ENCODE data around the gene ANAPC2.

DNA sequence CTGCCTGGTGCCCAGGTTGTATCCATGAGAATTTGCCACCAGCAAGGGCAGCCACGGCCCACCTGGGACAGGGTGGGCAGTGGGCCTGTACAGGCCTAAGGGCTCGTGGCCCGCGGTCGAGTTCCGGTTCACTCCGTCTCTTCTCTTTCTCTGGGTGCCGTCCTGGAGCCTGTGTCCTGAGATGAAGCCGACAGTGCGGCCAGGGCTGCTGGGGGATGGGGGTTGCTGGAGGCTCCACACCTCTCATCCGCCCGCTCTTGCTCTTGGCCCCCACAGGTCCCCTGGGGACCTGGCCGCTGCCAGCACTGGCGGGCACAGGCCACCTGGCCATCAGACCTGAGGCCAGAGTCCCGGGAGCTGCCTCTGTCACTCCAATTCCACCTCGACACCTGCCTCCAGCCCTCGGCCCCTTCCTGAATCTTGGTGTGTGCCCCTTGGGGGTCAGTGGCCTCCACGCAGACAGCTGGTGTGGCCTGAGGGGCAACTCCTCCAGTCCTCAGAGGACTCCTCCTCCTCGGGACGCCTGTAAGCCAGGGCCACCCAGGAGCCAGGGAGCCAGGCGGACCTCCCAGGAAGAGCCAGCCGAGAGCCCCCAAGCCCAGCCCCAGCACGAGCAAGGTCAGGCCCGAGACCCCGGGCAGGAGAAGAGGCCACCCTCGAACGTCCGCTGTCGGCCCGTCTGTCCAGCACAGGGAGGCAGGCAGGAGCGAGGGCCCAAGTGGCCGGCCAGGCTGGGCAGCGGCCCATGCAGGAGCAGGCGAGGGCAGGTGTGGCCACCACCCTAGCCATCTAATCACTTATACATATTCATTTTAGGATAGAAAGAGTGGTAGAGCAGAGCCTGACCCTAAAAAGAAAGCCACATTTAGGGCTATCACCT, 23.8 kb downstream of the ANAPC2 start:
- TF ChIP-seq, protein P1, sequence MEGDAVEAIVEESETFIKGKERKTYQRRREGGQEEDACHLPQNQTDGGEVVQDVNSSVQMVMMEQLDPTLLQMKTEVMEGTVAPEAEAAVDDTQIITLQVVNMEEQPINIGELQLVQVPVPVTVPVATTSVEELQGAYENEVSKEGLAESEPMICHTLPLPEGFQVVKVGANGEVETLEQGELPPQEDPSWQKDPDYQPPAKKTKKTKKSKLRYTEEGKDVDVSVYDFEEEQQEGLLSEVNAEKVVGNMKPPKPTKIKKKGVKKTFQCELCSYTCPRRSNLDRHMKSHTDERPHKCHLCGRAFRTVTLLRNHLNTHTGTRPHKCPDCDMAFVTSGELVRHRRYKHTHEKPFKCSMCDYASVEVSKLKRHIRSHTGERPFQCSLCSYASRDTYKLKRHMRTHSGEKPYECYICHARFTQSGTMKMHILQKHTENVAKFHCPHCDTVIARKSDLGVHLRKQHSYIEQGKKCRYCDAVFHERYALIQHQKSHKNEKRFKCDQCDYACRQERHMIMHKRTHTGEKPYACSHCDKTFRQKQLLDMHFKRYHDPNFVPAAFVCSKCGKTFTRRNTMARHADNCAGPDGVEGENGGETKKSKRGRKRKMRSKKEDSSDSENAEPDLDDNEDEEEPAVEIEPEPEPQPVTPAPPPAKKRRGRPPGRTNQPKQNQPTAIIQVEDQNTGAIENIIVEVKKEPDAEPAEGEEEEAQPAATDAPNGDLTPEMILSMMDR (IDR thresholded peaks at IDR 0.05): no peak
- TF ChIP-seq SREBF2 (IDR thresholded peaks at IDR 0.05): no peak
- TF ChIP-seq, protein P2, sequence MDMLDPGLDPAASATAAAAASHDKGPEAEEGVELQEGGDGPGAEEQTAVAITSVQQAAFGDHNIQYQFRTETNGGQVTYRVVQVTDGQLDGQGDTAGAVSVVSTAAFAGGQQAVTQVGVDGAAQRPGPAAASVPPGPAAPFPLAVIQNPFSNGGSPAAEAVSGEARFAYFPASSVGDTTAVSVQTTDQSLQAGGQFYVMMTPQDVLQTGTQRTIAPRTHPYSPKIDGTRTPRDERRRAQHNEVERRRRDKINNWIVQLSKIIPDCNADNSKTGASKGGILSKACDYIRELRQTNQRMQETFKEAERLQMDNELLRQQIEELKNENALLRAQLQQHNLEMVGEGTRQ (IDR thresholded peaks at IDR 0.05): no peak
- TF ChIP-seq, protein P3, sequence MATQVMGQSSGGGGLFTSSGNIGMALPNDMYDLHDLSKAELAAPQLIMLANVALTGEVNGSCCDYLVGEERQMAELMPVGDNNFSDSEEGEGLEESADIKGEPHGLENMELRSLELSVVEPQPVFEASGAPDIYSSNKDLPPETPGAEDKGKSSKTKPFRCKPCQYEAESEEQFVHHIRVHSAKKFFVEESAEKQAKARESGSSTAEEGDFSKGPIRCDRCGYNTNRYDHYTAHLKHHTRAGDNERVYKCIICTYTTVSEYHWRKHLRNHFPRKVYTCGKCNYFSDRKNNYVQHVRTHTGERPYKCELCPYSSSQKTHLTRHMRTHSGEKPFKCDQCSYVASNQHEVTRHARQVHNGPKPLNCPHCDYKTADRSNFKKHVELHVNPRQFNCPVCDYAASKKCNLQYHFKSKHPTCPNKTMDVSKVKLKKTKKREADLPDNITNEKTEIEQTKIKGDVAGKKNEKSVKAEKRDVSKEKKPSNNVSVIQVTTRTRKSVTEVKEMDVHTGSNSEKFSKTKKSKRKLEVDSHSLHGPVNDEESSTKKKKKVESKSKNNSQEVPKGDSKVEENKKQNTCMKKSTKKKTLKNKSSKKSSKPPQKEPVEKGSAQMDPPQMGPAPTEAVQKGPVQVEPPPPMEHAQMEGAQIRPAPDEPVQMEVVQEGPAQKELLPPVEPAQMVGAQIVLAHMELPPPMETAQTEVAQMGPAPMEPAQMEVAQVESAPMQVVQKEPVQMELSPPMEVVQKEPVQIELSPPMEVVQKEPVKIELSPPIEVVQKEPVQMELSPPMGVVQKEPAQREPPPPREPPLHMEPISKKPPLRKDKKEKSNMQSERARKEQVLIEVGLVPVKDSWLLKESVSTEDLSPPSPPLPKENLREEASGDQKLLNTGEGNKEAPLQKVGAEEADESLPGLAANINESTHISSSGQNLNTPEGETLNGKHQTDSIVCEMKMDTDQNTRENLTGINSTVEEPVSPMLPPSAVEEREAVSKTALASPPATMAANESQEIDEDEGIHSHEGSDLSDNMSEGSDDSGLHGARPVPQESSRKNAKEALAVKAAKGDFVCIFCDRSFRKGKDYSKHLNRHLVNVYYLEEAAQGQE (IDR thresholded peaks at IDR 0.05): no peak
- no peak for TF ChIP-seq JUN (IDR thresholded peaks at IDR 0.05)
- TF ChIP-seq, protein P4, sequence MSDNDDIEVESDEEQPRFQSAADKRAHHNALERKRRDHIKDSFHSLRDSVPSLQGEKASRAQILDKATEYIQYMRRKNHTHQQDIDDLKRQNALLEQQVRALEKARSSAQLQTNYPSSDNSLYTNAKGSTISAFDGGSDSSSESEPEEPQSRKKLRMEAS (IDR thresholded peaks at IDR 0.05): no peak
- TF ChIP-seq BHLHE40 (IDR thresholded peaks at IDR 0.05; ENCODE audit: low read depth, low read length): no peak
- TF ChIP-seq HDAC2 (IDR thresholded peaks at IDR 0.05): no peak
- TF ChIP-seq POLR2AphosphoS2 (conservative IDR thresholded peaks at IDR 0.05; ENCODE audit: low read length): no peak
- TF ChIP-seq CEBPB (IDR thresholded peaks at IDR 0.05): no peak
